ENCODE measurements around the gene PTPRD.

DNA sequence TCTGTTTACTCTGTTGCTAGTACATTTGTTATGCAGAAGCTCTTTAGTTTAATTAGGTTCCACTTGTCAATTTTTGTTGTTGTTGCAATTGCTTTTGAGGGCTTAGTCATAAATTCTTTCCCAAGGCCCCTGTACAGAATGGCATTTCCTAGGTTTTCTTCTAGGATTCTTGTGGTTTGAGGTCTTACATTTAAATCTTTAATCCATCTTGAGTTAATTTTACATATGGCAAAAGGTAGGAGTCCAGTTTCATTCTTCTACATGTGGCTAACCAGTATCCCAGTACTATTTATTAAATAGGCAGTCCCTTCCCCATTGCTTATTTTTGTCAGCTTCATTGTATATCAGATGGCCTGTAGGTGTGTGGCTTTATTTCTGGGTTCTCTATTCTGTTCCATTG is 792.4 kb downstream of the PTPRD start:
- TF ChIP-seq, protein P1, sequence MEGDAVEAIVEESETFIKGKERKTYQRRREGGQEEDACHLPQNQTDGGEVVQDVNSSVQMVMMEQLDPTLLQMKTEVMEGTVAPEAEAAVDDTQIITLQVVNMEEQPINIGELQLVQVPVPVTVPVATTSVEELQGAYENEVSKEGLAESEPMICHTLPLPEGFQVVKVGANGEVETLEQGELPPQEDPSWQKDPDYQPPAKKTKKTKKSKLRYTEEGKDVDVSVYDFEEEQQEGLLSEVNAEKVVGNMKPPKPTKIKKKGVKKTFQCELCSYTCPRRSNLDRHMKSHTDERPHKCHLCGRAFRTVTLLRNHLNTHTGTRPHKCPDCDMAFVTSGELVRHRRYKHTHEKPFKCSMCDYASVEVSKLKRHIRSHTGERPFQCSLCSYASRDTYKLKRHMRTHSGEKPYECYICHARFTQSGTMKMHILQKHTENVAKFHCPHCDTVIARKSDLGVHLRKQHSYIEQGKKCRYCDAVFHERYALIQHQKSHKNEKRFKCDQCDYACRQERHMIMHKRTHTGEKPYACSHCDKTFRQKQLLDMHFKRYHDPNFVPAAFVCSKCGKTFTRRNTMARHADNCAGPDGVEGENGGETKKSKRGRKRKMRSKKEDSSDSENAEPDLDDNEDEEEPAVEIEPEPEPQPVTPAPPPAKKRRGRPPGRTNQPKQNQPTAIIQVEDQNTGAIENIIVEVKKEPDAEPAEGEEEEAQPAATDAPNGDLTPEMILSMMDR (IDR thresholded peaks at IDR 0.05), result no peak
- TF ChIP-seq EZH2 (IDR thresholded peaks at IDR 0.05) (no peak), EZH2phosphoT487 (IDR thresholded peaks at IDR 0.05) (no peak)

All from neural progenitor cell (in vitro differentiated cells).